HG02623 (cell line): Measurements from ENCODE around the gene BET1.

Source experiments
- ATAC-seq: cut with Tn5 transposase; IDR thresholded peaks from one replicate; pipeline ENCODE4 v1.9.1; 2021; ENCODE audit warnings: moderate library complexity; ENCODE audit not compliant: unreplicated experiment

BET1 gene

GRCh38 chr7:94015538-94015937 lies 11.4 kb upstream of the BET1 start:
- no peak for ATAC-seq

GRCh38 chr7:94012746-94013145 lies 8.6 kb upstream of the BET1 start:
- ATAC-seq = no peak

GRCh38 chr7:94011714-94012353 lies 7.7 kb upstream of the BET1 start:
- ATAC-seq = no peak

- no peak for ATAC-seq
These were observed 4.4 kb upstream of the BET1 start for GRCh38 chr7:94008537-94008936.

- no peak for ATAC-seq
These were observed 1.6 kb upstream of the BET1 start for GRCh38 chr7:94005753-94006152.

- ATAC-seq = peak; percentile 19
These were observed 620 bp downstream of the BET1 start for GRCh38 chr7:94003446-94004023.

- ATAC-seq = no peak
These were observed 2.8 kb downstream of the BET1 start for GRCh38 chr7:94001396-94001795.

- no peak for ATAC-seq
These were observed 6.3 kb downstream of the BET1 start for GRCh38 chr7:93997868-93998267.

GRCh38 chr7:93992421-93993110 lies 11.6 kb downstream of the BET1 start:
- ATAC-seq = no peak

- ATAC-seq = no peak
These were observed 16.9 kb downstream of the BET1 start for GRCh38 chr7:93987297-93987696.

- ATAC-seq = no peak
These were observed 19.1 kb downstream of the BET1 start for GRCh38 chr7:93985101-93985500.

GRCh38 chr7:93984024-93984423 lies 20.1 kb downstream of the BET1 start:
- no peak for ATAC-seq

GRCh38 chr7:93981480-93981874 lies 22.7 kb downstream of the BET1 start:
- ATAC-seq = no peak

- ATAC-seq = no peak
These were observed 23.2 kb downstream of the BET1 start for GRCh38 chr7:93980744-93981479.

GRCh38 chr7:93977211-93977950 lies 26.8 kb downstream of the BET1 start:
- no peak for ATAC-seq

- no peak for ATAC-seq
These were observed 31.0 kb downstream of the BET1 start for GRCh38 chr7:93973134-93973533.

- ATAC-seq = no peak
These were observed 32.0 kb downstream of the BET1 start for GRCh38 chr7:93972029-93972725.

- ATAC-seq = no peak
These were observed 35.1 kb downstream of the BET1 start for GRCh38 chr7:93968911-93969620.

GRCh38 chr7:93964813-93965212 lies 39.3 kb downstream of the BET1 start:
- no peak for ATAC-seq

- no peak for ATAC-seq
These were observed 39.9 kb downstream of the BET1 start for GRCh38 chr7:93964262-93964661.
